Right lobe of liver (tissue), 6 donors: ENCODE data around the gene SFSWAP. TPM values are rescaled to one million over a fixed set of nuclear protein-coding genes. Genes with fewer than 3 reads are reported as not detected.

Experiments
- ATAC-seq, 4 donors: fragments of 200-7000 bp; cut with Tn5 transposase; one replicate each; pipeline ENCODE4 v1.9.1; 2020; ENCODE audit warnings: mild to moderate bottlenecking in 4 of 4, moderate library complexity in 4 of 4
- DNase-seq, 3 donors: peaks; one replicate each; pipeline ENCODE4 v3.0.0-alpha.2; 2020
- H3K27ac ChIP-seq, 3 donors: fragments of 200-600 bp; one replicate each; pipeline ENCODE4 v1.8.0; 2022
- H3K27me3 ChIP-seq, 2 donors: fragments of 200-600 bp; one replicate each; pipeline ENCODE4 v1.8.0; 2022
- H3K36me3 ChIP-seq, 4 donors: fragments of 200-600 bp; sonication (generic) in 1 of 4; one replicate each; pipeline versions ENCODE4 v1.5.1 to v1.8.0; 2017 to 2022; ENCODE audit warnings: control low read depth in 1 of 4
- H3K4me1 ChIP-seq, 4 donors: fragments of 200-600 bp; sonication (generic) in 1 of 4; one replicate each; pipeline versions ENCODE4 v1.5.1 to v1.8.0; 2017 to 2022; ENCODE audit warnings: control low read depth in 1 of 4
- H3K4me3 ChIP-seq, 3 donors: fragments of 200-600 bp; one replicate each; pipeline ENCODE4 v1.8.0; 2022
- H3K9me3 ChIP-seq, 4 donors: fragments of 200-600 bp; sonication (generic) in 1 of 4; one replicate each; pipeline versions ENCODE4 v1.5.1 to v1.8.0; 2017 to 2022; ENCODE audit warnings: control low read depth in 1 of 4
- CTCF ChIP-seq, 4 donors: fragments of 200-600 bp in 3 of 4; fragments of 450-650 bp in 1 of 4; IDR thresholded peaks; one replicate each; pipeline versions ENCODE4 v1.5.1 to v1.8.0; 2016 to 2022; ENCODE audit warnings: antibody characterized with exemption in 4 of 4, mild to moderate bottlenecking in 2 of 4
- POLR2A ChIP-seq: fragments of 450-650 bp; IDR thresholded peaks from one replicate; pipeline ENCODE4 v1.6.1; 2017; ENCODE audit warnings: antibody characterized with exemption, mild to moderate bottlenecking
- WGBS: methylation state at CpG from one replicate; pipeline ENCODE4 v1.1.6; 2018; ENCODE audit warnings: low coverage, low lambda C conversion rate; ENCODE audit not compliant: insufficient coverage; ENCODE audit errors: missing lambda C conversion rate; 5-methylcytosine and 5-hydroxymethylcytosine counted together
- intact Hi-C, 2 donors: fragments of 100-400 bp; cut with DNase I; formaldehyde crosslinking; loops; one replicate each; pipeline versions ENCODE4 v1.11.2 to v1.14.1; 2022
- total RNA-seq, 6 experiments: library from RNA; depleted of rRNA in 2 of 6; stranded (reverse); fragments of >200 nt in 2 of 6; fragmentation: NEBNext Ultra II Directional in 3 of 6; extraction: Animal tissue kit (Norgen Biotek cat#: 25700) in 3 of 6; gene quantifications; one replicate each; pipeline versions ENCODE4 v1.1.0 to v1.2.4, GENCODE V29; 2016 to 2023
- donor health status: DM: no; HTN: yes; CAD: no.
- donor health status: DM: no; HTN: no; CAD: no.
- donor health status: DM: no; HTN: no; CAD: no.
- donor health status: DM: no; HTN: yes; CAD: no.
- donor health status: DM: no; HTN: yes; CAD: no.

Gene SFSWAP
- total RNA-seq, 6 experiments from 2014 or later = 9.8 to 20.2 (median 13.1) TPM

- Histone ChIP-seq H3K4me1 (no peaks in the 10 kb centered on the region), H3K27ac (no peak overlapping the region), H3K36me3 (no peaks in the 10 kb centered on the region), H3K4me3 (no peak overlapping the region), H3K27me3 (no peaks in the 10 kb centered on the region), H3K9me3 (no peaks in the 10 kb centered on the region)
- no peak for DNase-seq
- ATAC-seq = no peak
- intact Hi-C loops = no loop called here
- TF ChIP-seq POLR2A = no peak
- TF ChIP-seq CTCF (IDR thresholded peaks at IDR 0.05) = no peak
- 30% methylated on average over 7 of the region's 10 CpGs for WGBS
Measured at GRCh38 chr12:131682510-131682895, 28.4 kb upstream of the SFSWAP start.

GRCh38 chr12:131683266-131684014 lies 27.4 kb upstream of the SFSWAP start:
- H3K9me3 ChIP-seq = no peaks in the 10 kb centered on the region
- H3K27me3 ChIP-seq = no peaks in the 10 kb centered on the region
- H3K36me3 ChIP-seq = no peaks in the 10 kb centered on the region
- TF ChIP-seq CTCF (IDR thresholded peaks at IDR 0.05) (no peak), POLR2A (no peak)
- intact Hi-C loops = no loop called here
- H3K4me3 ChIP-seq = no peak overlapping the region
- H3K27ac ChIP-seq = no peak overlapping the region
- DNase-seq = no peak
- WGBS = 63% methylated on average over 4 of the region's 17 CpGs
- H3K4me1 ChIP-seq = no peaks in the 10 kb centered on the region
- ATAC-seq = no peak

GRCh38 chr12:131684015-131684725 lies 26.7 kb upstream of the SFSWAP start:
- Histone ChIP-seq H3K36me3 (no peaks in the 10 kb centered on the region), H3K4me3 (no peak overlapping the region), H3K27me3 (no peaks in the 10 kb centered on the region), H3K9me3 (no peaks in the 10 kb centered on the region), H3K4me1 (no peaks in the 10 kb centered on the region), H3K27ac (no peak overlapping the region)
- DNase-seq = no peak
- no peak for TF ChIP-seq POLR2A
- TF ChIP-seq CTCF (IDR thresholded peaks at IDR 0.05) = no peak
- WGBS = 44% methylated on average over 5 of the region's 26 CpGs
- ATAC-seq = no peak
- intact Hi-C loops = no loop called here

GRCh38 chr12:131687346-131688125 lies 23.4 kb upstream of the SFSWAP start:
- Histone ChIP-seq H3K27me3 (no peaks in the 10 kb centered on the region), H3K4me3 (no peak overlapping the region), H3K36me3 (no peaks in the 10 kb centered on the region), H3K9me3 (no peaks in the 10 kb centered on the region), H3K27ac (no peak overlapping the region), H3K4me1 (no peaks in the 10 kb centered on the region)
- ATAC-seq (peak in 1 of 4 donors; percentile 41), DNase-seq (no peak)
- intact Hi-C loops = no loop called here
- TF ChIP-seq POLR2A = no peak
- TF ChIP-seq CTCF (IDR thresholded peaks at IDR 0.05) = no peak
- 50% methylated on average over 4 of the region's 15 CpGs for WGBS
